Myocyte (in vitro differentiated cells): ENCODE data around the gene OR10H5. TPM values are rescaled to one million over a fixed set of nuclear protein-coding genes. Genes with fewer than 3 reads are reported as not detected.
"Not testable (repeated sequence)": the region's sequence is repeated elsewhere in the genome, so short reads cannot be mapped to it uniquely, and the experiment has no call there.

Experiments used
- DNase-seq: peaks from one replicate; pipeline ENCODE4 v3.0.0-alpha.2; 2012; ENCODE audit warnings: low read depth
- polyA plus RNA-seq: library from polyadenylated mRNA; unstranded; fragments of >200 nt; gene quantifications from one replicate; pipeline ENCODE4 v1.2.1, GENCODE V29; 2012; ENCODE audit warnings: missing spikeins
- total RNA-seq: library from RNA; depleted of rRNA; stranded (reverse); fragments of >200 nt; gene quantifications from 2 replicates; pipeline ENCODE4 v1.2.3, GENCODE V29; 2014

The OR10H5 gene, protein sequence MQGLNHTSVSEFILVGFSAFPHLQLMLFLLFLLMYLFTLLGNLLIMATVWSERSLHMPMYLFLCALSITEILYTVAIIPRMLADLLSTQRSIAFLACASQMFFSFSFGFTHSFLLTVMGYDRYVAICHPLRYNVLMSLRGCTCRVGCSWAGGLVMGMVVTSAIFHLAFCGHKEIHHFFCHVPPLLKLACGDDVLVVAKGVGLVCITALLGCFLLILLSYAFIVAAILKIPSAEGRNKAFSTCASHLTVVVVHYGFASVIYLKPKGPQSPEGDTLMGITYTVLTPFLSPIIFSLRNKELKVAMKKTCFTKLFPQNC
- total RNA-seq, result not detected in 2 replicates
- polyA plus RNA-seq, result not detected

DNA sequence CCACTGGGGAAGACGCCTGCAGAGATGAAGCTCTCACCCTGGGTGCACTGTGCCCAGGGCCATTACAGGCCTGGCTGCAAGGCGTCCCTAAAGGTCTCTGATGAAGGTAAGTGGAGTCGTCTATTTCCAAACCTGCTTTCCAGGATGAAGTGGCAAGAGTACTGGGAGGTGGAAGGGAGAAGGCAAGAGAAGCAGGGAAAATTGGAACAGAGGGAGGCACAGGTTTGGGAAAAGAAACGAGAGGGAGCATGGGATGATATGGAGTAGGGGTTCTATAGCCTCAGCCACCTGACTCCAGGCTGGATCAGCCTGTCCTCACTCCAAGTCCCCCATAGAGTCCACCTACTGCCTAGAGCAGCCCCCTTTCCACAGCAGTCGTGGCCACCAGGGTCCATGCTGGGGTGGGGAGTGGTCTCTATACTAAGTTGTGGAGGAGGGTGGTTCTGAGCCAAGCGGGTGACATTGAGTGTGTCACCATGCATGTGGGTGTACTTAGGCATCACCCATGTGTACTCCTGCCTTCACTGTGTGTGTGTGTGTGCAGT, at the start of gene OR10H5:
Gene OR10H5 (plus strand): TSS at position 51 of the 545 bp plus-strand sequence. CDS start 6,388 bp downstream, outside the sequence.
- no peak for DNase-seq

DNA sequence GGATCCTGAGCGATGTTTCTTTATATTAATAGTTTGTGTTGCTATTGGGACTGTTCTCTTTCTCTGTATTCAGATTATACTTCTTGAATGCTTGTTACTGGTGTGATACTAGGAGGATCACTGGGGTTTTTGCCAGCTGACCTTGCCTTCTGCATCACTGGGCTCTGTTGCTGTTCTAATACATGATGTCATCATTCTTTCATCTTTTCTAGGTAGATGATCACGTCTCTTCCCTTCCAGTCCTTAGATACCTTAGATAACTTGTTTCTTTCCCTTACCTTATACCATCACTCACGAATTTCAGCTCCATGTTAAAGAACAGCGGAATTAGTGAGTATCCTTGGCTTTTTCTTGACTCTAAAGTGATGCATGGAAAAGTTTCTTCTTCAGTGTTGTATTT, 49.7 kb upstream of the OR10H5 start, which contains the start of gene OR10H3:
Gene OR10H3 (plus strand): TSS at position 264 of the 400 bp plus-strand sequence. CDS start 3,408 bp downstream, outside the sequence.
- no peak for DNase-seq

DNA sequence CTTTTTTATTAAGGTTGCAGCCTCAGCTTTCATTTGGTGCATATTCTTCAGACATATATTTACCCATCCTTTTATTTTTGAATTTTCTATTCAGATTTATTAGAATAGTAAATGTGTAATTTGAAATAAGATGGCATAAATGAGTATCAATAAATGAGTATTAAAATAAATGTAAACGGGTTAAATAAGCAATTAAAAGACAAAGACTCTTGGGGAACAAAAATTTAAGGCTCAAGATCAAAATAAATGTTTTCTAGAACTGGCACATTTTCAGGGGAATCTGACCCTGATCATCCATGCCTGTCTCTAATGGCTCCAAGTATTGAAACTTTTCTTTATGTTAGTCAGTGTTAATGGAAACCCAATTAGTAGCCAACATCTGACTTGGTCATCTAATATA, 46.7 kb upstream of the OR10H5 start:
- DNase-seq, result no peak

DNA sequence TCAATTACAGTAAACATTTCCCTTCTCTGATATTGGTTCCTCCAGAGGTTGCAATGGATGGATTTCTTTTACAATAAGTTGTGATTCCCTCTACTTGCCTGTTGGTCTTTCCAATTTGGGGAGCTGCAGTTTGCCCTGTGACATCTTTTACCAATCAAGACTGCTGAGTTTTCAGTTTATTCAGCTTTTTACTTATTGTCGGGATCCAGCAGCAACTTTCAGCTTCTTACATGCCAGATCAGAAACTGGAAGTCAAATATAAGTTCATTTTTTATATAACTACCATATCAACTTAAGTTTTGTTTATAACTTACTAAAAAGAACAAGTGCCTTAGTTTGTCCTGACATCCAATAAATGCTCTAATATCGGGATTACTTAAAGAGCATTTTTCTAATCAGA, 39.2 kb upstream of the OR10H5 start:
- DNase-seq, result no peak

DNA sequence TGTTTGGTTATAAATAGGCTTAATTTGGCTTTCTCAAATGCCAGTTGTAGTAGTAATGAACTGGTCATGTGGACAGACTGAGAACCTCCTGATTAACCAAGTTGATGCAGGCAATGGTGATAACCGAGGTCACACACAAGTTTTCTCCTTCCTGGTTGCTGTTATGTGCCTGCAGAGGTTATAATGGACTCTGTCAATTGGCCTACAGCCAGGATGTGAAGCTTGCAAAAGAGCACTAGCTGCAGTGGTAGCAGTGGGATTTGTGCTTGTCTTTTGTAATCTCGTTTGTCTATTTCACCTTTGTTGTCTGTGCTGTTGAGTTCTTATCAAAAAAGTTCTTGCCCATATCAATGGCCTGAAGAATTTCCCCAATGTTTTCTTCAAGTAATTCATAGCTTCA, 29.1 kb upstream of the OR10H5 start:
- DNase-seq, result no peak

DNA sequence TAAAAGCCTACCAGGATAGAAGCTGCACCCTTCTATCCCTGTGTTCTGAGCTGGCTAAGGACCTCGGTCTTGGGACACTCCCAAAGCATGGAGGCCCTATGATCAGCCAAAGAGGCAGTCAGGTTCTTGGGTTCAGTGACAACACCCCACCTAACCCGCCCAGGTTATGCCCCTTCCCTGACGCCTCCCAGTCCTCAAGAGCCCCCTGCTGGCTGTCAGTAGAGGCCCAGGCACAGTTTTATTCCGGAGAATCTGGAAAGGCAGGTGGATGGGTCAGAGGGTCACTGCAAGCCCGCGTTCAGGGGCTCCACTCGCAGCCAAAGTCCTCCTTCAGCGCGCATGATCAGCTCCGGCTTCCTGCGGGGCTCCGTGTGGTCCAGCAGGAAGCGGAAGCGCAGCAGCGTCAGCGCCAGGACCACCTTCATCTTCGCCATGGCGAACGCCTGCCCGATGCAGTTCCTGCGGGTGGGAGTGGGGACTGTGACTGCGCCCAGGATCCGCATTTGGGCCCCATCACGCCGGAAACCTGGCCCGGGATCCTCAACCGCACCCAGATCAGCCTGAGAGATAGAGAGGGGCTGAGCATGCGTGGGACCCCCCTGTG, 27.4 kb upstream of the OR10H5 start:
- no peak for DNase-seq

DNA sequence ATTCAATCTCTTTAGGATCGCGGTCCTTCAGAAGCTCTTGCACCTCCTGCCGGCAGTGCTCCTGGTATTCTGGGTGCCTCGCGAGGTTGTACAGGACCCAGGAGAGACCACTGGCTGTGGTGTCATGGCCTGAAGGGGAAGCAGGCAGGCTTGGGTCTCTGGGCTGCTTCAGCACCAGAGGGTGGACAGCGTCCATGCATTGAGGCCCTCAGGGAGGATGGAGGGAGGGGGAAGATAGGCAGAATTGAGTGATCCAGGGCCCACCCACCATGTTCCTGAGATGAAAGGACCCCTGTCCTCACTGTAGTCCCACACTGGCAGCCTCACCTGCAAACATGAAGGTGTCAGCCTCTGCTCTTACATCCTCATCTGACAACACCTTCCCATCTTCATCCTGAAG, 17.9 kb upstream of the OR10H5 start:
- no peak for DNase-seq

DNA sequence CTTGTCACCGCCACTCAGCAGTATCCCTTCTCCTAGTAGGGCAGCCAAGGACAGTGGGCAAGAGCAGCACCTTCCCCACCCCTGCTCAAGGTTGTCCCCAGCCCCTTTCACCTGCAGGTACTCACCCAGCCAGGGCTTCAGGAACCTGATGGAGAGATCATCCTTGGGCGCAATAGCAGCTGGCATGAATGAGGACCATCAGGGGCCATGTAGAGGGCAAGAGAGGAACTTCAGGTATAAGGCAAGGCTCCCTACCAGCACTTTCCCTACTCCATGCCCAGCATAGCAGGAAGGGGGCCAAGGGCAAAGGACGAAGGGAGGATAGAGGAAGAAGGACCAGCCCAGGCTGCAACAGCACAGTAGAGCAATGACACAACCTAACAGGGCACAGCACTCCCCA, 13.3 kb upstream of the OR10H5 start:
- not testable (repeated sequence) for DNase-seq

DNA sequence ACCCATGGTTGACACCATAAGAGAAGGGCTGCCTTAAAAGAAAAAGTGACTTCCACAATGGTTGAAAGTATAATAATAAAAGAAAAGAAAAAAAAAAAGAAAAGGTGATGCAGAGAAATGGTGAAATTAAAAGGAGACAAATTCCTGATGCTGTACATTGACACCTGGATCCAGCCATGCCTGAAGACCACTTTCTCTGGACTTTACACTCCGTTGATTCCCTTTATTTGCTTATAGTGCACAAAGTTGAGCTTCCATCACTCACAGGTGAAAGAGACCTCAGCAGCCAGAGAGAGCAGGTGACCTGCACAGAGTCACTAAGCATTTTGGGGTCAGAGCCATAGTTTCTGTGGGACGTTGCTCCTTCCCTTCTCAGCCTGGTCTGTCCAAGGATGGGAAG, 12.2 kb upstream of the OR10H5 start:
- DNase-seq, result no peak

DNA sequence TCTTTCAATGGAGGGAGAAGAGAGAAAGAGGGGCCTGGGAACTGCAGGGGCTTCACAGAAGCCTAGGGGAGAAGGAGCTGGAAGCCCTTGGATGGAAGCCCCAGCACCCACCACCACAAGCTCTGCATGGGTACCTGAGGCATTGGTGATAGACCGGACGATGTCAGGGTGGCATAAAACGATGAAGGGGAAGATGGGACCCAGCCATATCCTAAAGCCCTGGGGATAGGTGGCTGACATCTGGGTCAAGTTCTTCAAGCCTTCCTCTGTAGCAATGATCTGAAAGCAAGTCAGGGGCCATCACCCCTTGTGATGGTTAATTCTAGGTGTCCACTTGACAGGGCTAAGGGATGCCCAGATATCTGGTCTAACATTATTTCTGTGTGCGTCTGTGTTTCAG, 11.2 kb upstream of the OR10H5 start:
- no peak for DNase-seq

DNA sequence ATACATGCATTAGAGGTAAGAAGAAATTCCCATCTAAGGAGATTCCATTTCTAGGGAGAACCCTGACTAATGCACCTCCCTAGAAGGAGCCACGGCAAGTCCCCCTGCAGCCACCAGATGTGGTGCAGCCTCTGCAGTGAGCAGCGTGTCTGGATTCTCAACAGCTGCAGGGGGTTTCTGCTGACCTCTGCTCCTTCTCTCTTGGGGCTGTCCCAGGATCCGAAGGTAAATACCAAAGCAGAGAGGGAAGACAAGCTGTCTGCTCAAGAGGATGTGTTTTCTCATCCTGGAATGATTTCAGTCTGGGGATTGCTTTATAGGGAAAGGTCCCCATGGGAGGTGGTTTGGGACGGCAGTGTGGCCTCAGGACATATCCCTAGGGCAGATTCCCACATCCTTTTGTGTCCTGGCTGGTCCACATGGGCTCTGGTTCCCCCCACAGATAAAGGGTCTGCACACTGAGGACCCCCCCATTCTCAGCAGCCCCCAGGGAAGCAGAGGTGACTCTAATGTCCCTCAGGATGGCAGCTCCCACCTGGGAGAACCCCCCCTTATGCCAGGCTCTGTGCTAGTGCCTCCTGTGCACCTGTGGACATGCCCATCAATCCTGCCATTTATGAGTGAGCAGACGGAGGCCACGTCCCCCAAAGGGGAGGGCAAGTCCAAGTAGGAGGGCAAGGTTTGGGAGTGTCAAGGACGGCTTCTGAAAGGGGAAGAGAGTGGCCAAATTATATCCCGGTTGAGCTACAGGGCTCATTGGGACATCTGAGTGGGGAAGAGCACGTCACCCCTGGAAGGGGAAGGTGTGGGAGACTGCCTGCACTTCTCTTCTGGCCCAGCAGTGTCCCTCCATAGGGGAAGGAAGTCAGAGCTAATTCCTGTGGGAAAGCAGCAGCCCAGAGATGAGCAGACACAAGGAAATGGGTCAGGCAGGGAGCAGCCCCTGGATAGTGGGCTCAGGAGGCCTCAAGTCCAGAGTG, 10.2 kb upstream of the OR10H5 start:
- no peak for DNase-seq

DNA sequence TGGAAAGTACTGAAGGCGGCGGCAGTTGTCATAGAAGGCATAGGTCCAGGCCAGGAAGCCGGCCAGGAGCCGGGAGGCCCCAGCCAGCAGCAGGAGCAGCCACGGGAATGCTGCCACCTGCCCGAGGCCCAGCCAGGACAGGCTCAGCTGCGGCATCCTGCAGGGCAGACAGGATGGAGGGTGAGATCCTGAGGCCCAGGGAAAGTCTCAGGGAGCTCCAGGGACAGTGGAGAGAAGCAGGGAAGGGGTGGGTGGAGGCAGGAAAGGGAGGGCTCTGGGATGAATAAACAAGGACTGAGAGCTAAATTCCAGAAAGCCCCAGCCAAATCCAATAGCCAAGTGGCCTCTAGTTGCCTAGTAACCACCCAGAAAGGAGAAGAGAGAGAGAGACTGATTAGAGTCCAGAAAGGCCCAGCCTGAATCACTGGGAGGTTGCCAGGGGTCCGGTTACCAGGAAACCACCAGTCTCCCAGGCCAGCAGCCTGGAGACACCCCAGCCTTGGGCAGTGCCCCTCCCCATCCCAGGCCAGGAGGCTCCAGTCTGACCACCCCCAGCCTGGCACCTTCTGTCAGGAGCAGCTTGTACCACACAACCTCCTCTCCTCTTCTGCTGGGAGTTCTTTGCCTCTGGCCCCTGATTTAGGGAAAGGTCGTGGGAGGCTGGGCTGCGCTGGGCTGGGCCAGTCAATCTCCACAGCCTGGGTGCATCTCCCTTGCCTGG, 7.5 kb upstream of the OR10H5 start:
- DNase-seq, result no peak

DNA sequence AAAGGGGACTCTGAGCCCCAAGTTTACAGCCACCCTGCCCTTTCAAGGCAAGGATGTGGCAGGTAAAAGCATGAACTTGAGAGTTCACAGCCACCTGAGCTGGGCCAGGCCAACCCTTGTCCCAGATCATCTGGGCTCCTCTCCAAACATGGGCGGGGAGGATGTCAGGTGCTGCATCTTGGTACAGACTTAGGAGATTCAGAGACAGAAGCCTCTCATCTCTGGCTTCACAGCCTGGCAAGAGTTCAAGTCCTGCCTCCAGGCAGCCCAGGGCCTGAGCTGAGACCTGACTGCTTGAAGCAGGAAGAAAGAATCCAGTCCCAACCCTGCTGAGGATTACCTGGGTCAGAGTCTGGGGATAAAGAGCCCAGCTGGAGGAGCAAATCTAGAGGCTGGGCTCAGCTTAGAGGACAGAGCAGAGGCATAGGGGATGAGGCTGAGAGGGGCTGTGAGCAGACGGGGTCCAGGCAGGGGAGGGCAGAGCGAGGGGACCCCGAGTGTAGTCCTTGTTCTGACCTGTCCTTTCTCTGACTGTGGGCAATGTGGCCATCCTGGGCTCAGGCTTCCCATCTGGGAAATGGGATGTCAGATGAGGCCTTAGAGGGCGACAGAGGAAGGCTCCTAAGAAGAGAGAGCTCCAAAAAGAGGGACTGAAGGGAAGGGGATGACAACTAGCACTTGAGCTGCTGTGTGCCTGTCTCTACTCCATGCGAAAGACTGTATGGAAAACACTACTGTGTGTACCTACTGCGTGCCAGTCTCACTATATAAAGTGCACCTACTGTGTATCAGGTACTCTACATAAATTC, 6.6 kb upstream of the OR10H5 start:
- DNase-seq, result no peak

DNA sequence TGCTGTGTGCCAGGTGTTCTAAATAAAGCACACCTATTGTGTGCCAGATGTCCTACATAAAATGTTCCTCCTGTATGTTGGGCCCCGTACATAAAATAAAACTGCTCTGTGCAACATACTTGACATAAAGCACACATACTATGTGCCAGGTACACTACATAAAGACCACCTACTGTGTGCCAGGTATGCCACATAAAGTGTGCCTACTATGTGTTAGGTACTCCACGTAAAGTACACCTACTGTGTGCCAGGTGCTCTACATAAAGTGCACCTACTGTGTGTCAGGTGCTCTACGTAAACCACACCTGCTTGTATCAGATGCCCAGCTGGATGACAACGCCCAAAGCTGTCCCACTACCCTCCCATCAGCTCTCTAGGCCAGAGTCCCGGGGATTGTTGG, 5.8 kb upstream of the OR10H5 start:
- no peak for DNase-seq

DNA sequence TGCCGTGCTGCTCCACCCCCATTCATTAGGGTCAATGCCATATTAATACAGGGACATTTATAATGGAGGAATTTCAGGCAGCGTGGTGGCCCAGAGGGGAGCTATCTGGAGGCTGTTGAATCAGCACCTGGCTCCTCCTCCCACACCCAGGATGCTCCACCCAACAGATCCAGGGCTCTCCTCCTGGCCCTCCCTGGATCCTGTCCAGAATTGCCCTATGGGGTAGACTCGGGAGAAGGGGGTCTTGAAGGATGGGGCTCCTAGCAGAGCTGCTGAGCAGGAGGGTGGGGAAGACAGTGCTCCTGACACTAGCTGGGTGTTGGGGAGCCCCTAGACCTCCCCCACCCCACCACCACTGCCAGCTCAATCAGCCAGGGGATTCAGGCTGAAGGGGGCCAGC, 5.2 kb upstream of the OR10H5 start:
- no peak for DNase-seq

DNA sequence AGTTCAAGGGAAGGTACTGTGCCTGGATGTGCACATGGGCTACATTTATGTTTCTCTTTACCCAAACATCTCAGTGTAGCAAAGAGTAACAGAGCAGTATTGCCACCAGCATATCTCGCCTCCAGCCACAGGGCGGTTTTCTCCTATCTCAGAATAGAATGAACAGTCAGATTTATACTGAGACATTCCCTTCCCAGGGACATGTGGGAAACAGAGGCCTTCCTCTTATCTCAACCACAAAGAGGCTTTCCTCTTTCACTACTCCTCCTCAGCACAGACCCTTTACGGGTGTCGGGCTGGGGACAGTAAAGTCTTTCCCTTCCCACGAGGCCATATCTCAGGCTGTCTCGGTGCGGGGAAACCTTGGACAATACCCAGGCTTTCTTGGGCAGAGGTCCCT, 4.6 kb upstream of the OR10H5 start:
- DNase-seq, result not testable (repeated sequence)

DNA sequence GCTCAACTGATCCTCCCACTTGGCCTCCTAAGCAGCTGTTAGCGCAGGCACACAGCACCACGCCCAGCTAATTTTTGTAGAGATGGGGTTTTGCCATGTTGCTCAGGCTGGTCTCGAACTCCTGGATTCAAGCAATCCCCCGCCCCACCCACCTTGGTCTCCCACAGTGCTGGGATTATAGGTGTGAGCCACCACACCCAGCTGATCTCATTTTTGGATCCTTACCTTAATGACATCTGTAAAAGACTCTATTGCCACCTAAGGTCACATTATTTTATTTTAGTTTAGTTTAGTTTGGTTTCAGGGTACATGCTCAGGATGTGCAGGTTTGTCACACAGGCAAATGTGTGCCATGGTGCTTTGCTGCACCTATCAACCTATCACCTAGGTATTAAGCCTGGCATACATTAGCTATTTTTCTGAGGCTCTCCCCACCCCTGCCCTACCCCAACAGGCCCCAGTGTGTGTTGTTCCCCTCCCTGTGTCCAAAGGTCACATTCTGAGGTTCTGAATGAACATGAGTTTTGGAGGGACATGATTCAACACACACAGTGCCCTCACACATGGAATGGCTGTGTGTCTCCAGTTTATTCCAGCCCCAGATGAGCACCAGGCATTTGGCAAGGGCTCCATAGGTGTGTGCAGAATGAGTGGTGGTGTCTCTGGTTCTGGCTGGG, 1.3 kb downstream of the OR10H5 start:
- no peak for DNase-seq

DNA sequence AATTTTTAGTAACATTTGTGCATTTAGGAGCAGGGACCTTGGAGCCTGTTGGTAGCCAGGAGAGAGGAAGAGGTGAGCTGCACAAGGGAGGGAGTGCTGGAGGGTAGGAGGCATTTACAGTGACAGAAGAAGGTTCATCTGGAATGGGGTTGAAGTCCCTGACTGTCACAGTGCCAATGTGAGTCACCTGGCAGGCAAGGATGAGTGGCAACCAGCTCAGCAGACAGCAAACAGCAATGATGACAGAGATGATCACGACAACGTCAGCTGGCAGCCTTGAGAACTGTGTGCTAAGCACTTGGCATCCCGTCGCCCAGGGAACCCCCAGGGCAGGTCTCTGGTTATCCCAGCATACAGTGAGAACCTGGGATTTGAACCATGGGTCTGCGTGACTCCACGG, 2.6 kb downstream of the OR10H5 start:
- DNase-seq, result no peak

DNA sequence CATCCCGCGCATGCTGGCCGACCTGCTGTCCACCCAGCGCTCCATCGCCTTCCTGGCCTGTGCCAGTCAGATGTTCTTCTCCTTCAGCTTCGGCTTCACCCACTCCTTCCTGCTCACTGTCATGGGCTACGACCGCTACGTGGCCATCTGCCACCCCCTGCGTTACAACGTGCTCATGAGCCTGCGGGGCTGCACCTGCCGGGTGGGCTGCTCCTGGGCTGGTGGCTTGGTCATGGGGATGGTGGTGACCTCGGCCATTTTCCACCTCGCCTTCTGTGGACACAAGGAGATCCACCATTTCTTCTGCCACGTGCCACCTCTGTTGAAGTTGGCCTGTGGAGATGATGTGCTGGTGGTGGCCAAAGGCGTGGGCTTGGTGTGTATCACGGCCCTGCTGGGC, 6.8 kb downstream of the OR10H5 start:
- not testable (repeated sequence) for DNase-seq
